Activated CD8-positive, alpha-beta memory T cell treated with anti-CD3 and anti-CD28 coated beads for 4 hours (primary cell): Measurements from ENCODE around the gene WNK2.
A peak's percentile ranks its signal among the peaks of the same experiment; 100 is the strongest.

Experiments
- DNase-seq, 2 donors: peaks; one replicate each; pipeline ENCODE4 v3.0.0-alpha.2; 2020; ENCODE audit warnings: low read depth in 2 of 2

The WNK2 gene

DNA sequence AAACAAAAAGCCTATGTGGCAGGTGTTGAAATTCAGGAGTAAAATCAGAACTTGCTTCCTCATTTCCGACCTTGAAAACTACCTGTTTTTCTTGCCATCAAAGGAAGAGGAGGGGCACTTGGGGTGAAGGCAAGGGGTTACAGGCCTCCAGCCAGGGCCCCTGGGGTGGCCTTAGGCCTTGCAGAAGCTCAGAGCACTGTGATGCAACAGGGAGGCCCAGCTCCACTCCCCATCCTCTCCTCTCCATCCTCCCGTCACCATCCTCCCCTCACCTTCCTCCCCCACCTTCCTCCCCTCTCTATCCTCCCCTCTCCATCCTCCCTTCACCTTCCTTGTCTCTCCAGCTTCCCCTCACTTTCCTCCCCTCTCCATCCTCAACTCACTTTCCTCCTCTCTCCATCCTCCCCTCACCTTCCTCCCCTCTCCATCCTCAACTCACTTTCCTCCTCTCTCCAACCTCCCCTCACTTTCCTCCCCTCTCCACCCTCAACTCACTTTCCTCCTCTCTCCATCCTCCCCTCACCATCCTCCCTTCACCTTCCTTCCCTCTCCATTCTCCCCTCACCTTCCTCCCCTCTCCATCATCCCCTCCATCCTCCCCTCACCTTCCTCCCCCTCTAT, 111.6 kb downstream of the WNK2 start:
- no peak for DNase-seq

DNA sequence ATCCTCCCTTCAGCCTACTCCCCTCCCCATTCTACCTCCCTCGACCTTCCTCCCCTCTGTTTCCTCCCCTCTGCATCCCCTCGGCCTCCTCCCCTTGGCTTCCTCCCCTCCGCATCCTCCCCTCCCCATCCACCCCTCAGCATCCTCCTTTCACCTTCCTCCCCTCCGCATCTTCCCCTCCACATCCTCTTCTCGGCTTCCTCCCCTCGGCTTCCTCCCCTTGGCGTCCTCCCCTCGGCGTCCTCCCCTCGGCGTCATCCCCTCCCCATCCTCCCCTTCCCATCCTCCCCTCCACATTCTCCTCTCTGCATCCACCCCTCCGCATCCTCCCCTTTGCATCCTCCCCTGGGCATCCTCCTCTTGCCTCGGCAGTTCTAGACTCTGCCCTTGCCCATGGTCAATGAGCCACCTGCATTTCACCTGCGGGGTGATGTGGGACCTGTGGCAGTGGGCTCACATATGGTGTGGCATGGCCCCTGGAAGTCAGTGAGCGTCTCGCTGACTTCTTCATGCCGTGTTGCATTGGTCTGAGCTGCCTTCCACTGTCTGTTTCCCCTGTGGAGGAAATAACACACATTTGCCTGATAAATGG, 113.0 kb downstream of the WNK2 start:
- no peak for DNase-seq

DNA sequence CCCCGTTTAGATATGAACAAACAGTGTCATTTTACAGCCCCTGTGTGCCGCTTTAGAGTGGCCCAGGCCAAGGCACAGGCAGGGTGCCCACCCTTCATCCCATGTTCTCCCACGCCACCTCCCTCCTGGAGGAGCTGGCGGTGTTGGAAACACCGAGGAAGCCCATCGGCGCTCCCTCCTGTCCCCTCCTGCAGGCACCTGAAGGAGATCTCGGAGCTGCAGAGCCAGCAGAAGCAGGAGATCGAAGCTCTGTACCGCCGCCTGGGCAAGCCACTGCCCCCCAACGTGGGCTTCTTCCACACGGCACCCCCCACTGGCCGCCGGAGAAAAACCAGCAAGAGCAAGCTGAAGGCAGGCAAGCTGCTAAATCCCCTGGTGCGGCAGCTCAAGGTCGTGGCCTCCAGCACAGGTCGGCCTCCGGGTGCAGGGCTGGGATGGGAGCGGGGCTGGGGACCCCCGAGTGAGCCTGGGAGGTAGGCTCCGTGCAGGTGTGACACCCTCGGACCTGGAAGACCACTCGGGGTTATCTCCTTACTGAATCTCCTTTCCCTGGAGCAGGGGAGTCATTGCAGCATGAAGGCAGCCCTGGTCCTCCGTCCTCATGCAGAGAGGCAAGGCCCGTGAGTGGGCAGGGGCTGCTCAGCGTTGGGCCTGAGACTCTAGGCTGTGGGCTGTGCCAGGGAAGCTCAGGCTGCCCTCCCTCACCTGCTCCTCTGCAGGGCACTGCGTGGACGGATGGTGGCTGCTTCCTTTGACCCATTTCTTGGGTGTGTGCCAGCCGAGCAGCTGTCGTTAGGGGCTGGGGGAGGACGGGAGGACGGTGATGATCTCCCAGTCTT, 113.9 kb downstream of the WNK2 start:
- no peak for DNase-seq

DNA sequence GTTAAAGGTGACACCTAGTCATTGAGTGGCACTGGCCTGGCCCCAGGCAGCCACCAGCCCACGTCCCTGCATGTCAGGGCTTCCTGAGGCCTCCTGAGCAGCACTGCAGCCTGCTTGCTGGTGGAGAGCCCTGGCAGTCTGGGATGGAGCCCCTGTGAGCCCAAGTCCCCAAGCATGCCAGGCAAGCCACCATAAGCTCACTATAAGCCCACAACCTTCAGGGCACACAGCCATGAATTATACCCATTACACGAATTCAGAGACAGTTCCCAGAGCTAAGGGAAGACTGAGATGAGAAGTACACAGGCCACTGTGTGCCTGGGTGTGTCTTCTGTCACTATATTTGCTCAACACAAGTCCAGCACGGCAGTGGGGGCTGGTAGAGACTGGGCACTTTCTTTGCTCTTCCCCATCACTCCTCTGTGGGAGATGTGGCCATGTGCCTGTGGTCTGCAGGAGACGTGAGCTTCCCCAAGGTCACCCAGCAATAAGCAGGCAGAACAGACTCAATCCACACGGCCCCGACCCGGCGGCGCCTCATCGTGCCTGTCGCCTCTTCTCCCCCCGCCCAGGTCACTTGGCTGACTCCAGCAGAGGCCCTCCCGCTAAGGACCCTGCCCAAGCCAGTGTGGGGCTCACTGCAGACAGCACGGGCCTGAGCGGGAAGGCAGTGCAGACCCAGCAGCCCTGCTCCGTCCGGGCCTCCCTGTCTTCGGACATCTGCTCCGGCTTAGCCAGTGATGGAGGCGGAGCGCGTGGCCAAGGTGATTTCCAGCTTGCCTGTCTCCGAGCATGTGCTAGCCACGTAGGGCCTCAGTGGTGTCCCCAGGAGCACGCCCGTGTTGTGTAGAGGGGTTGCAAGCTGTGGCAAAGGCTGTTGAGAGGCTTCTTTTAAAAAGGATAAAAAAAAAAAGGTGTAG, 114.8 kb downstream of the WNK2 start:
- no peak for DNase-seq

DNA sequence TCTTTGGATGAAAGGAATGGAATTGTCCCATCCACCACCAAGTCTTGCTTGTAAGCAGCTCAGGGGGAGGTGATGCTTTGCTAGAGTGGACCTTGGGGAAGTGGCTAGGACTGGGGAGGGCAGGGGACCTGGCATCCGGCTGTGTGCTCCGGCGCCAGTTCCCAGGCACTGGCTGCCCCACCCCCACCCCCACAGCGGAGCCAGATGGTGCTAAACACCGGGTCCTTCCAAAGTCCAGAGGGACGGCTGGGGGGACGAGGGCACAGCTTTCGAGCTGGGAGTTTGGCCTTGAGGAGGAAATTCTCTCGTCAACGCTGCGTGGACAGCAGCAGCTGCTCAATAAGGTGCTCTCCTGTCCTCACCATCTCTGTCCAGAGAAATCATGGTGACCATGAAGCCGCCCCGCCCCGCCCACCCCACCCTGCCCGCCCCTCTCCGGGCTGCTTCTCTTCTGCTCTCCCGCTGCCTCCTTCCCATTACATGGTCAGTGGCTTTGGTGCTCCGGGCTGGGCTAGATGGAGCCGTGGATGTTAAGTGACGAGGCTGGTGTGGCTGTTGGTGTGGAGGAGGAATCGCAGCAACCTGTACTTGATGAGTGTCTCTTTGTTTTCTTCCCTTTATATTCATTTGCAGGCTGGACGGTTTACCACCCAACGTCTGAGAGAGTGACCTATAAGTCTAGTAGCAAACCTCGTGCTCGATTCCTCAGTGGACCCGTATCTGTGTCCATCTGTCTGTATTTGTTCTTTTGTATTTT, 115.7 kb downstream of the WNK2 start:
- no peak for DNase-seq

DNA sequence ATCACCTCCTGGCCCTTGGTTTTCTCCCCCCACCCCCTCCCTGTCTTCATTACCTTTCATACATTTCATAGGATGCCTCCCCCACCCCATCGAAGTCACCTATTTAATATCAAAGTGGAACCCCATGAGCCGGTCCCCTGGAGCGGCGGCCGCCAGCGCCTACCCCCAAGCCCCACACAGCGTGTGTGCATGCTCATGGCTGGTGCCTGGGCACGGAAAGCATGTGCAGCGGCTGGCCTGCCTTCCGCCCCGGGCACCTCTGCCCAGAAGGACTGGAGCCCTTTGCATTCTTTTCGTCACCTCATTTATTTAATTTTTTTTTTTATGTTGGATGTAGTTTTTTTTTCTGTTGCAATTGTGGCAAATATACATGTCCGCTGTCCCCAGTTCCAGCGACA, 116.2 kb downstream of the WNK2 start:
- no peak for DNase-seq

DNA sequence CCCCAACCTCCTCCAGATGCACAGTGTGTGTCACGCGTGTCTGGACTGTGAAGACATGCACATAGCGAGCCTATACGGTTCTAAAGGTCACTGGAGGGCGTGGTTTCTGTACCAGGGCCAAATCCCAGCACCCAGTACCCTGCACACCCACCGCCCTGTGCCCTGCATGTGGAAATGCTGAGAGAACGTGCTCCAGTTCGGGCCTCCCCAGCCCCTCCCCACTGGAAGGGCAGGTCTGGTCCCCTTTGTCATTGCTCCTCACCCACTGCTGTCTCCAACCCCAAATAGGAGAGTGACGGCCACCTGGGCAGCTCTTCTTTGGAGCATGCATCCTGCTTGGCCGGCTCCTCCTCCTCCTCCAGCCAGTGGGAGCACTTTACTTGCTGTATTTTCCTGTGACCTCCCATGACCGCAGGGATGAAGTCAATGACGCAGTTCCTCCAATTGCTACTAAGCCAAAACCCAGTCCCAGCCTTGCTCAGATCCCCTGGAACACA, 116.7 kb downstream of the WNK2 start:
- no peak for DNase-seq

DNA sequence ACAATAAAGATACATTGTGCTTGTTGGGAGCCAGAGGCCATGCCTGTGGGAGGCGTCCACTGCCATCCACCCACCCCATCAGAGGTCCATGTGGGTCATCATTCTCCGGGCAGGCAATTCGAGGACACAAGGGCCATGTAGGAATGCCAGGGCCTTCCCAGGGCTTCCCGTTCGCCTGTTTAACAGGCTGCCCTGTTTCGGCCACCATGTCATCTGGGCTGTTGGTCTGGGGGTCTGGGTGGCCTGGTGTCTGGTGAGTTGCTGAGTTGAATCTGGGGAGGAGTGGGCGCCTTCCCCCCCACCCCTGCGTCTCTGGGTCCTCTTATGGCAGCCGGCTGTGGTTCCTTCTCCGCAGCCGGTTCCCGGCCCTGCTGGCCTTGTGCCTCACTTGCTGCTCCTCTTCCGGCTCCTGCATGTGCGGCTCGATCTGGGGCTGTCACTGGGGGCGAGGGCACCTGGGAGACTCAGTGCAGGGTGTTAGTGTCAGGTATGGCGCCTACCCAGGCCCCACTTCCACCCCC, 117.4 kb downstream of the WNK2 start:
- DNase-seq: no peak

DNA sequence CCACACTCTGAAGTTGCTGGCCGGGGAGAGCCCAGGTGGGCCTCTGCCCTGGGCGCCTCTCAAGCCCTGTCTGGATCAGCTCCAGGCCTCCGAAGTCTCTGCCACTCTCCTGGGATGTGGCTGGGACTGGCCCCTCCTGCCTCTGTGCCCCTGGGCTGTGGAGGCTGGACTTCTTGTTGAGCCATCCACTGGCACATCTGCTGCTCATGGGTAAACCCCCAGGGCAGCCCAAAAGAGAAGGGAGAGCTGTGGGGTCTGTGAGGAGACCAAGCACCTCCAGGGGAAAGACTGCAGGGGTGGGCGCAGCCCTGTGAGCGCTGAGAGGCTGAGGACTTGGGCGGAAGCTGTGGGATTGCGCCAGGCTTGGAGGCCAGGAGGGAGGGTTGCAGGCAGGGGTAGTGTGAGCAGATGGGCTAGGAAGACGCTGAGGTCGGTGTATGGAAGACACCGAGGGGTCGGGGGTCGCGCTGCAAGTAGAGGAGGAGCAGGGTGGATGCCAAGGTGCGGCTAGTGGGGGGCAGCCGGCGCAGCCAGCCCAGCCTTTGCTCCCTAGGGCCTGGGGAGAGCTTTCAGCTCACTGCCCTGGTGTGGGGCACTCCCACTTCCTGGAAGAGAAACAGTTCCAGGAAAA, 118.1 kb downstream of the WNK2 start:
- DNase-seq: no peak

DNA sequence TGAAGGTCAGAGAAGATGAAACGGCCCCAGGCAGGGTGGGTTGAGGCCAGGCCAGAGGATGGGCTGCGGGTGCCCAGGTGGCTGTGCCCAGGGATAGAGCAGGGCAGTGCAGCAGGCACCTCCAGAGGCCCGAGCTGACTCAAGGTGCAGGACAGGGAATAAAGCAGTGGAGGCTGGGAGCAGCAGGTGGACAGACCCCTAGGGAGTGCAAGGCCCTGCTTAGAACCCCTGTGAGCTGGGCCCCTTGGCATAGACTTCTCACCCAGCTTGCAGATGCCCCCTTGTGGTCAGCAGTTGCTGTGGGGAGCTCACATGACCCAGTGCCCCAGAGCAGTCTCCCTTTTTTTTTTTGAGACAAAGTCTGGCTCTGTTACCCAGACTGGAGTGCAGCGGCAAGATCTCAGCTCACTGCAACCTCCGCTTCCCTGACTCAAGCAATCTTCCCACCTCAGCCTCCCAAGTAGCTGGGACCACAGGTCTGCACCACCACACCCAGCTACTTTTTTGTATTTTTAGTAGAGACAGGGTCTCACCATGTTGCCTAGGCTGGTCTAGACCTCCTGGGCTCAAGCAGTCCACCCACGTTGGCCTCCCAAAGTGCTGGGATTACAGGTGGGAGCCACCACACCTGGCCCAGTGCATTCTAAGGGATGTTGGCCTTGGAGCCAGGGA, 118.8 kb downstream of the WNK2 start:
- DNase-seq: peak; percentile 19 to 30

DNA sequence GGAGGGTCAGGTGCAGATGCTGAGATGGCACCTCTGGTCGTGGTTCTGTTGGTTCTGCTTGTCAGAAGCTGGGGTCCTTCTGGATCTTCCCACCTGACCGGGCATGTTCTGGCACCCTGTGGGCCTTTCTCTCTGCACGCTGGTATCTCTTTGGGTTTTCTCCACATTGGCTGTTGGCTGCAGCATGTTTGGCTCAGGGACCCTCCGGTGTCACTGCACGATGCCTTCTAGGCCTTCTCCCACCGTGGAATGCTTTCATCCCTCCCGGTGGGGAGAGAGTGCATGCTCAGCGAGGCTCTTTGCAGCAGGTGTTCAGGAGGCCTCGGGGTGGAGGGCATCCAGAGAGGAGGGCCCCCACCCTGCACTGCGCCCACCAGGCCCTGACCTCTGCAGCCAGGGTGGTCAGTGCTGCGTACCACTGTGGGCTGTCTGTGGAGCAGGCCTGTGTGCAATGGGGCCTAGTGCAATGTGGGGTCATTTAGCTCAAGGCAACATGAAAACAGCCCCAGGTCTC, 119.4 kb downstream of the WNK2 start:
- no peak for DNase-seq

DNA sequence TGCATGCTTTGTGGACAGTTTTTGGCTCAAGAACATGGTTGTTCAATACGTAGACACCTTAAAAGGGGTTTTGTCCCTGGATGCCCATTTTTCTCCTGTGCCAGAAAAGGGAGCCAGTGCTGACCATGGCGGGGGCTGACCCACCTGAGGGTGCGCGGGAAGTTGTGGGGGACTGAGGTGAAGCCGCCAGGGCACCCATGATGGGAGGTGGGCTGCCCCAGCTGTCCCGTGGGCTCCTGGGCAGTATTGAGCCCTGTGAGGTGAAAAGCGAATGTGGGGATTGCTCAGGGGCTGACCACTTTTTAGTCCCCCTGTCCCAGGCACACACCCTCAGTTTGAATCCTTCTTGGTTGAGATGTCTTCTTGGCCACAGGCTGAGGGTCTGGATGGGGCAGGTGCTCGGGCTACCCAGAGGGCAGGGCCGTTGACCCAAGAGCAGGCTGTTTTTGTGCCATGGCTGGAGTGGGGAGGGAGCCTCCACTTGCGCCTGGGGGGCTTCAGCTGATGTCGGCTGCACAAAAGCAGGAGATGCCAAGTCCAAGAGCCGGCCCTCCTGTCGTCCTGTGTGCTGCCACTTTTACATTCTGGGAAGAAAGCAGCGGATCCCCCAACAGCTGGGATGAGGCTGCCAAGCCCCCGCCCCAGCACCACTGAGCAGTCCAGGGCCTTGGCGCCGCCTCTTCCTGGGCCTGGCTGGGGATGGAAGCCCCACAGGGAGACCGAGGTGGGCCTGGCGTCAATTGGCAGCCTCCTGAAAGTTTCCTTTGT, 120.1 kb downstream of the WNK2 start:
- DNase-seq: no peak

DNA sequence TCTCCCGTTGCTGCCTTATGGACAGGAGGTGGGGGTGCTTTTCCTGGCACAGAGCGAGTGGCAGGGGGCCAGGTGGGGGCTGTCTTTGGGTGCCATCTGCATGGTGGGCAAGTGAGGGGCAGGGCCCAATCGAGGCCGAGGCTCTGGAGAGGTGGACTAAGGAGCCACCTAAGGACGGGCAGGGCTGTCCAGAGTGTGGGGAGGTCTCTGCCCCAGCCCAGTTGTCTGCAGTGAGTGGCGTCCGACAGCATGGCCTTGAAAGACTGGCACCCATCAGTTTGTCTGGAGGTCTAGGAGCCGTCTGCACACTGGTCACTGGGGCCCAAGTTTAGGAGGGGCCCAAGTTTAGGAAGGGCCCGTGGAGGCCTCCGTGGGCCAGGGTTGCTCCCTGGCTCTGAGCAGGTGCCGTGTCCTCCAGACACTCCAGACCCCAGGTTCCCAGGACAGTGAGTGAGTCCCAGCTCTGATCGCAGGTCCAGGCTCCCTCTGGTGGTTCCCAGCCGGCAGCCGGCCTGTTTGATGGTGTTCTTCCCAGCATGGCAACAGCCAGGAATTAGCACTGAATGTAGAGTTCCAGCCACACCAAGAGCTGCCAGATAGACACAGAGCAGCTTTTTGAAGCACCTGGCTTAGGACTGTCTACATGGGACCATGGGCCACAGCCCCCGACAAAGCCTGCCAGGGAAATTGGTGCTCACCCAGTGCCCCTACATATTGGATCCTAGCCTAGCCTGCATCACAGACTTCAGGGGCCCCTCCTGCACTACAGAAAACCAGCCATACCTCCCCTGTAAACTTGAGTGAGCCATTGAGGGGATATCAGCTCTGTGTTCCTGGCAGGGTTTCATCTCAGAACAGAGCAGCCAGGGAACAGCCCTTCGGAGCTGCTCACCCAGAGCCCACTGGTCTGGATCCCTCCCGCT, 120.9 kb downstream of the WNK2 start:
- no peak for DNase-seq

DNA sequence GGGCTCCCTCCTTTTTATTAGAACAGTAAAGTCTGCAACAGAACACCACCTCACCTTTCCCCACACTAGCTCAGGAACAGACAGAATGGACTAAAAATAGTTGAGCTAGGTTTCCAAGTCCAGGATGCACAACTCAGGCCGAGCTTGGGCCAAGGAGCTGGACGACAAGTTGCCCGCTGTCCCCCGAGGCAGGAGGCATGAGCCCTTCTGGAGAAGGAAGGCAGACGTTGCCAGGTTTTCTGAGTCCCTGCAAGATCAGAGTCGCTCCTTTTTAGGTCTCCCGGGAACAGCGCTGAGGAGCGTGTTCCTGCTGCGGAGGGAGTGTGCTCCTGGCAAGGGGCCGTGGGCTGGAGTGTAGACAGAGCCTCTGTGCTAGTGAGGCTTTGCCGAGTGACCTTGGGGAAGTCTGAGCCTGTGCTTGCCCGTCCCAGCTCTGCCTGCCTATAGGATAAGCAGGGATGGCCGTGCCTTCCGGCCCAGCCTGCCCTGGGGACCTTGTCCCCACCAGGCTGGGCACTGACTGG, 121.6 kb downstream of the WNK2 start:
- DNase-seq: no peak

DNA sequence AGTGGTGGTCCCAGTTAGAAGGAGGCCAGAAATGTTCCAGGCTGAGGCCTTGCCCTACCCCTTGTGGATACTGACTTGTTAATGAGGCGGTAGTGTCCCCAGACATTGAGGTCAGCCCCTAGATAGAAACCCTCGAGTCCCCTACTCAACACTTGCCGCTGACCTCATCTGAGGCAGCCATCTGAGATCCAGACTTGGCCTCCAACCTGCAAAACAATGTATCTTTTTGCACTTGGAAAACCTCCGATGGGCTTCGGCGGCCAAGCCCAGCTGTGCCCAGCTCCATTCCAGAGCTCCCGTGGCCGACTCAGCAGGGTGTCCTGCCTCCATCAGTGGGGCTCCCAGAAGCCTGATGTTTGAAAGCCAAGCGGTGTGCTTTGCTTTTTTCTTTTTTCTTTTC, 122.1 kb downstream of the WNK2 start:
- DNase-seq: no peak

DNA sequence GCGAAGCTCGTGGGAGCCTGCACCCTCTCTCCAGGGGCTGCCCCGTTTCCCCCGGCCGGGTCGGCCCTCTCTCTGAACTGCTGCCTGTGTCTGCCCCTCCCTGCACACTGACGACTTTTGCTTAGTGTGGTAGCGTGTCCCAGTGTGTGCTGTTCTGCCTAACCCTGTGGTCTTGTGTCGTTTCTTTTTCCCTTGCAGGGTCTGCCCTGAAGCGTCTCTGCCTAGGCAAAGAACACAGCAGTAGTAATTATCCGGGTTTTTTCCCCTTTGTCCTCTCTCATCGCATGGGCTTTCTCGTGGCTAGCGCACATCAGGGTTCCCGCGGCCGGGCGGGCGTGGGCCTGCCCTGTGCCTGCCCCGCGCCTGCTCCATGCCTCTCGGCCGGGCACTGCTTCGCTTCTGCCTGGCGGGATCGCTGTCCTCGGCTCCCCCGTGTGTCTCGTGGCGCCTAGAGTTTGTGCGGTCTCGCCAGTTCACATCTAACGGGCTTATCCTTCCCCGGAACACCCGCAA, 122.7 kb downstream of the WNK2 start:
- DNase-seq: no peak

DNA sequence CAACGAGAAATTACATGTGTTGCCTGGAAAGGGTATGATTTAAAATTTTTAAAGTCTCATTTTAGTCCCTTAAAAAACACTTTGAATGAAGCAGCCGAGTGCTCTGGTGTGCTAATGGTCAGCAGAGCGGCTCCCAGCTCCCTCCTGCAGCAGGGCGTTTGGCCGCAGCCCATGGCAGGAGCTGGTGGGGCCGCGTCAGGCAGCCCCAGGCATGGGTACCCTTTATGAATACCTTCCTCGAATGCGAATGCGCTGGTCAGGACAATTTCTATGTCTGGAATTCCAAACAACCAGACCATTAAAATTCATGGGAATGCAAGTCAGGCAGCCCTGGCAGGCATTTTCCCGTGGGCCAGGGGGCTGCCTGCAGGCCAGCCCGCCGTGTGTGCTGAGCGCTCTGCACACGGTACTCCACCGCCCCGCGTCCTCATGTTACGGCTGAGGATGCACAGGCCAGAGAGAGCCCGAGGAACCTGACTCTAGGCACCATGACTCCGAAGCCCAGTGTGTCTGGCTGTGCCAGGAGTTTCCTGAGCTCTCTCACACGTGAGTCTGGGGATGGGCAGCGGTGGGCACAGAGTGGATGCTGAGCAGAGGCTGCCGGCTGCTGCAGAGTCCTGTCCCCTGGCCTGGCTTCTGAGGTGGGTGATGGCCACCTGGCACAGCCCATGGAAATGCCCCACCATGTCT, 123.7 kb downstream of the WNK2 start:
- no peak for DNase-seq
